Measurements from ENCODE around the gene LRRFIP1.

- TF ChIP-seq CTCF (IDR thresholded peaks at IDR 0.05) = no peak
- TF ChIP-seq POLR2A (IDR thresholded peaks at IDR 0.05) = no peak
Observed at GRCh38 chr2:237749002-237749401, 121.6 kb downstream of the LRRFIP1 start.

All from ovary (tissue), 3 donors.